ENCODE measurements around the gene CBR1. TPM values are rescaled to one million over a fixed set of nuclear protein-coding genes. Genes with fewer than 3 reads are reported as not detected.
A peak's percentile ranks its signal among the peaks of the same experiment; 100 is the strongest.
"Not testable (repeated sequence)": the region's sequence is repeated elsewhere in the genome, so short reads cannot be mapped to it uniquely, and the experiment has no call there.

Gene CBR1
- total RNA-seq, 1 donor from 2014 or later = 19.2 TPM

- no peak for DNase-seq (ENCODE audit: low read depth in 2 of 2)
Observed at GRCh38 chr21:36048357-36048756, 21.5 kb upstream of the CBR1 start.

DNA sequence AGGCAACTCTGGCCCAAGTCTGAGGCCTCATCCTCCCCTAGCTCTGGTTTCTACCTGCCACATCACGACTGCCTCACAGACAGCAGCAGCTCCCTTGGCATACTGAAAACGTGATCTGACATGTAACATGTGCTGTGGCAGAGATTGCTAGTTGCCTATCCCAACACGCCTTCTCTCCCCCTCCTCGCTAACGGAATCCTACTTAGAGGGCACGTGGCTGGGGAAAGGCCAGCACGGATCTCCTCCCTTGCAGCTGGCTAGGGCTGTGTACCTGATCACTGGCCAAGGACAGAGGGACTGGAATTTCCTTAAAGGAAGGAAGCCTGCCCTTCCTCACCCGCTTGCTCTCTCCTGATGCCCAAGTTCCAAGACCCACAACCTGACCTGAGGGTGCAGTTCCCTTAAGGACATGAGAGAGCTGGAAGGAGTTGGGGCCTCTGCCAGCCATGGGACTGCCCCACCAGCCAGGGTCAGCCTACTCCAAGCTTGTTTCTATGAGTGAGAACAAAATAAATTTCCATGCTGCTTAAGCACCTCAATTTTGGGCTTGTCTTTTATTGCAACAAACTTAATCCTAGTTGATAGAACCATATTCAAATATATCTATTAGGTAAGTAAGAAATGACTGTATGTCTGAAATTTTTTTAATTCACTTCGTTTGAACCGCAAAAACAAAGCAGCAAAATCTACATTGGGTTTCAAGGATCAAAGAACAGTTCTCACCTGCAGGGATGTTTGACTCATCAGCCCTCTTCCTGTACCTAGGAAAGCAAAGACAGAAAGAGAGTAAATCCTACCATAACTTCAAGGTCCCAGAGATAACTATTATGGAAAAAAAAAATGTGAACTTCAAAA lies 16.7 kb upstream of the CBR1 start:
- DNase-seq (ENCODE audit: low read depth in 2 of 2) = peak; percentile 5 to 20

GRCh38 chr21:36053715-36054062 lies 16.1 kb upstream of the CBR1 start:
- no peak for DNase-seq (ENCODE audit: low read depth in 2 of 2)

DNA sequence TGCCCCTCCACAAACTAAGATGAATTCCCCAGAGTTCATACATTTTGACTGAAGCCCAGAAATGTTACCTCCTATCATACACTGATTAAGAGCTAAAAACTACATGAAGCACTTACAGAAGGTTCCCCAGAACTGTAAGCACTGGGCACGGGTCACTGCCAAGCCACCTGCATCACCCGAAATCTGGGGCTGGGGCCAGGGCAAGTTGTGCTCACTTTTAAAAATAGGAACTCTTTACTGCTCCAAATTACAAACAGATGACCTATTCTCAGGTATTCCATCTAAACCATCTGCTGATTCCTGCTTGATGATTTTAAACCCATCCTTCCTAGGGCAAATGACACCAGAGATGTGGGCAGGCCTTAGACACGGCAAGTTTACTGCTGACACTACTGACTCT lies 14.3 kb upstream of the CBR1 start:
- no peak for DNase-seq (ENCODE audit: low read depth in 2 of 2)

DNA sequence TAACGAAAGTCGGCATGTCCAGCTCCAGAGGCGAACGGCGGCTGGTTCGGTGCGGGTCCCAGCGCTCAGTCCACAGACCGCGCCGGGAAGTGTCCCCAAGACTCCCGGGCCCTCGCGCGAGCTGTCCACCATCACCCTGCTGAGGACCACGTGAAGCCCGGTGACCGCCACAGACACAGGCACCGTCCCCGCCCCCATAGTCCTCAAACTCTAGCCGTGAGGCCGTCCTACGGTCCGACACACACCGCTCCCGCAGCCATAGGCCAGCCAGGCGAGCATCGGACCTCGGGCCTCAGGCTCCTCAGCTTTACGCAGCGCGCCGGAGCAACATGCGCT lies 10.0 kb upstream of the CBR1 start:
- DNase-seq (ENCODE audit: low read depth in 2 of 2) = peak in 1 of 2 donors; percentile 71

GRCh38 chr21:36060159-36060921 lies 9.5 kb upstream of the CBR1 start, which contains the start of gene SETD4:
TSS of gene SETD4 (minus strand) at chr21:36060526. CDS start at chr21:36058888, 1,638 bp downstream.
- DNase-seq (ENCODE audit: low read depth in 2 of 2) = peak; percentile 89 to 93

DNA sequence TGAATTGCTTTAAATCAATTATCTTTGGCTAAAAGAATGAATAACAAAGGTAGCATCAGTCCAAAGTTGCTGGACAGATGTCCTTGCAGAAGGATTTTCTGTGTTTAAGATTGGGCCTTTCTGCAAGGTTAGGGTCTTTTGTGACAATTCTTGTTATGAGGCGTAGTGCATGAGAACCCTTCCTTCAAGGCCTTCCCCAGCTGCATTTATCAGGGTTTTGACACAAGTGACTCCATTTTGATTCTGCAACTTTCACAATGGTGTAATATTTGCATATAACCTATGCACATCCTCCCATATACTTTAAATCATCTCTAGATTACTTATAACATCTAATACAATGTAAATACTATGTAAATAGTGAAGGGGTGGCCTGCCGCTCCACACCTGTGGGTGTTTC lies 8.4 kb upstream of the CBR1 start:
- DNase-seq (ENCODE audit: low read depth in 2 of 2) = no peak

- no peak for DNase-seq (ENCODE audit: low read depth in 2 of 2)
Observed at GRCh38 chr21:36063375-36064084, 6.3 kb upstream of the CBR1 start.

- DNase-seq (ENCODE audit: low read depth in 2 of 2) = no peak
Observed at GRCh38 chr21:36064085-36064460, 5.8 kb upstream of the CBR1 start.

DNA sequence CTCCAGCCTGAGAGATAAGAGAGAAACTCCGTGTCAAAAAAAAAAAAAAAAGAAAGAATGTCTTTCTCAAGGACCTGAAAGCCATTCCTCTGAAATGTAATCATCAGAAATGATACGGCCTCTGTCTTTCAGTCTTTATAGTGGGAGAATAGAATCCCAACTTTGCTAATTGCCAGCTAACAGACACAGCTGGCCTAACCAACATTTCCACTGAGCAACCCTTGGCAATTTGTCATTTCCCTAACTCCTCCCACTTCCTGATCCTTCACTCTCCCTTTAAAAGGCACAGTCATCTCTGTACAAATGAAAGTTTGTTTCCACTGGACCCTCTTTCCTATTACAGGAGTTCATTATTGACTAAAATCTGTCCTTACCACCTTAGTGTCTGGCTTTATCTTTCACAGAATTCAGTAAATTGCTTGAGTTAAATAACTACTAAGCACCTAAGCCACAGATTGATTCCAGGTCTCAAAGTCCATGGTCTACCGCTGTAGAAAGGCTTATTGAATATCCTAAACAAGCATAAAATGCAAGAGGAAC lies 4.3 kb upstream of the CBR1 start:
- DNase-seq (ENCODE audit: low read depth in 2 of 2) = peak; percentile 84

GRCh38 chr21:36068748-36069398 lies 951 bp upstream of the CBR1 start:
- no peak for DNase-seq (ENCODE audit: low read depth in 2 of 2)

DNA sequence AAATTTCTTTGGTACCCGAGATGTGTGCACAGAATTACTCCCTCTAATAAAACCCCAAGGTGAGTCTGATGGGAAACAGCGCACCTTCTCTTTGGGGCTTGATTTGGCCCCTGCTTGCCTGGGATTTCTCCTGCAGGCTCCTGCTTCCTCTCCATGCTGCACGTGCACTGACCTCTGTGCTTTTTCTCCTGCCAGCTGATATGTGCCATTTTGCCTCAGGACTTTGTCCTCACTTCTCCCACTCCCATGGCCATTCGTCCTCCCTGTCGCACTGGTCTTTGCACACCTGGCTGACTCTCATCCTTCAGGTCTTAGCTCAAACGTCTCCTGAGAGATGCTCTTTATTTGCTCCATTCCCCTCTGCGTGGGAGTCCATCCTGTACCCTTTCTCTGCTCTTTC lies 1.2 kb downstream of the CBR1 start:
- DNase-seq (ENCODE audit: low read depth in 2 of 2) = no peak

DNA sequence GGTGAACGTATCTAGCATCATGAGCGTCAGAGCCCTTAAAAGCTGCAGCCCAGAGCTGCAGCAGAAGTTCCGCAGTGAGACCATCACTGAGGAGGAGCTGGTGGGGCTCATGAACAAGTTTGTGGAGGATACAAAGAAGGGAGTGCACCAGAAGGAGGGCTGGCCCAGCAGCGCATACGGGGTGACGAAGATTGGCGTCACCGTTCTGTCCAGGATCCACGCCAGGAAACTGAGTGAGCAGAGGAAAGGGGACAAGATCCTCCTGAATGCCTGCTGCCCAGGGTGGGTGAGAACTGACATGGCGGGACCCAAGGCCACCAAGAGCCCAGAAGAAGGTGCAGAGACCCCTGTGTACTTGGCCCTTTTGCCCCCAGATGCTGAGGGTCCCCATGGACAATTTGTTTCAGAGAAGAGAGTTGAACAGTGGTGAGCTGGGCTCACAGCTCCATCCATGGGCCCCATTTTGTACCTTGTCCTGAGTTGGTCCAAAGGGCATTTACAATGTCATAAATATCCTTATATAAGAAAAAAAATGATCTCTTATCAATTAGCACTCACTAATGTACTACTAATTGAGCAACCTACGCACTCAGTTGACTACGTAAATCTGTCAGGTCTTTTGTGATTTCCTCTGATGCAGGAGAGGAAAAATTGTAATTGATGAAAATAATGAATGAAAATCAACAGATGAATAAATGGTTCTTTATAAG lies 2.8 kb downstream of the CBR1 start:
- DNase-seq (ENCODE audit: low read depth in 2 of 2) = no peak

DNA sequence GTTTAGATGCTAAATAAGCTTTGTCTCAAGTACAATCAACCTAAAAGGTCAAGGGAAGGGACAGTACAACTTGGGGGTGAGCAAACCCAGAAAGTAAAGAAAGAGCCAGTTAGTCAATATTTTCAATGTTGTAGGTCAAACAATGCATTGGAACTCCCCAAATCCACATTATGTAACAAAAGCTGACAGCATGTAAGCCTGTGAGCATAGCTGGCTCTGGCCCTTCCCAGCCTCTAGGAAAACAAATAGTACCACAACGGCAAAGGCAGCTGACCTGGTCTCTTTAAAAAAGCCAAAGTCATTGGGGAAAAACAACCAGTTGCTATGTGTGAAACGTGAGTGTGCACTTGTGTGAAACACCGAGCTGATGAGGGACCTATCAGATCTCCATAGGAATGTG lies 3.4 kb downstream of the CBR1 start:
- DNase-seq (ENCODE audit: low read depth in 2 of 2) = peak in 1 of 2 donors; percentile 91

DNA sequence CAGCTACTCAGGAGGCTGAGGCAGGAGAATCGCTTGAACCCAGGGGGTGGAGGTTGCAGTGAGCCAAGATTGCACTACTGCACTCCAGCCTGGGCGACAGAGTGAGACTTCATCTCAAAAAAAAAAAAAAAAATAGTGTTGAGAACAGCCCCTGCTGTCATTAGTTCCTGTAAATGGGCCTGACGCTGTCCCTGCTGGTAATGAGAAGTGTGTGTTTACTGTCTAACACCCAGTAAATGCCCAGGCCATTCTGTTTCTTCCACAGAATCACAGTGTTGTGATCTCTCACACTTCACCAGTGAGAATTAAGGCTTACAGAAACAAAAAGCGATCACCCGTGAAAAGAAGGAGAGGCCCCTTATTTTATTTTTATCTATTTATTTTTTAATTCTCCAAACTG lies 4.1 kb downstream of the CBR1 start:
- DNase-seq (ENCODE audit: low read depth in 2 of 2) = not testable (repeated sequence)

DNA sequence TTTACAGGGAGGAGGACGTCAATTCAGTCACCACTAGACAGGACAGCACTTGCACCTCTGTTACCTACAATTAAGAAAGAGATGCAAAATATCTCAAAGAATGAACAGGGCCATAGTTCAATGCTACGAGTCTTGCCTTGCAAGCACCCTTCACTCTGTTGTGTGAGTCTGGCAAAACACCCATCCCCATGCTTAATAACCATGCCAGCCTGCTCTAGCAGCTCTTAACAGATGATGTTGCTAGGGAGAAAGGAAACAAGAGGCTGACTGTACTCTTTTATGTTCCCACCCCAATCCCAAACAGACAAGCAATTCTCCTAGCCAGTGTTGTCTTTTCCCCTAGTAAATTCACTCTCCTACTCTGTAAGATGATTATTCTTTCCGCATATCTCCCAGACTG lies 5.3 kb downstream of the CBR1 start:
- DNase-seq (ENCODE audit: low read depth in 2 of 2) = no peak

GRCh38 chr21:36075953-36076352 lies 6.1 kb downstream of the CBR1 start:
- DNase-seq (ENCODE audit: low read depth in 2 of 2) = no peak

GRCh38 chr21:36076878-36077655 lies 7.2 kb downstream of the CBR1 start:
- no peak for DNase-seq (ENCODE audit: low read depth in 2 of 2)

- DNase-seq (ENCODE audit: low read depth in 2 of 2) = no peak
Observed at GRCh38 chr21:36077758-36078157, 7.9 kb downstream of the CBR1 start.

DNA sequence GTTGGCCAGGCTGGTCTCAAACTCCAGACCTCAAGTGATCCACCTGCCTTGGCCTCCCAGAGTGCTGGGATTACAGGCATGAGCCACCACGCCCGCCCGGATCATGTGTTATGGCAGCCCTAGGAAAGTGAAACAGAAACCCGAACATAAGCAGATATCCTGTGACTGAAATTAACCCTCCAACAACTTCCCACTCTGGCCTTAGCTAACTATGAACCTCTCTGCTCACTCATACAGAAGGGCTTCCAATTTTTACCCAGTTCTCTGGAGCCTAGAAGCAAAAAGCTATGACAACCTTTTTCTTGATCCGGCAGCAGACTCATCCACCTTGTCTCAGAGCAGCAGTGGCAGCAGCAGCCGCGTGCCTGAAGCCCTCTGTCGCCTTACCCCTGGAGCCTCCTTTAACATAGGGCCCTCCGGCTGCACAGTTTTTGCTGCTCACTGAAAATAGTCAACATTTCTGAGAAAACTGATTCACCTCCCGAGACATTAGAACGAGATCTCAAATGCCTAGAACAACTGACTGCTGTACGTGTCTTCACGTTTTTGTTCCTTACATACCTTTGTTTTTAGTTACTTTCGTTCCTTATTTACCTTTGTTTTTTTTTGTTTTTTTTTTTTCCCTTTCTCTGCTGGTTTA lies 9.3 kb downstream of the CBR1 start:
- peak; percentile 36 to 70 for DNase-seq (ENCODE audit: low read depth in 2 of 2)

Data from lung microvascular endothelial cell (primary cell).